H1 (cell line): ENCODE results near the gene WDR76. TPM values are rescaled to one million over a fixed set of nuclear protein-coding genes. Genes with fewer than 3 reads are reported as not detected.

Source experiments
- CTCF ChIA-PET: fragments of 300-600 bp; sonication (Branson Sonifier 250); formaldehyde crosslinking; loops from one replicate; lab custom pipeline; 2021; ENCODE audit not compliant: partially characterized antibody; lab: Charles Lee
- POLR2A ChIA-PET: fragments of 300-600 bp; sonication (Branson Sonifier 250); formaldehyde crosslinking; loops from one replicate; lab custom pipeline; 2021; ENCODE audit warnings: inconsistent platforms; ENCODE audit not compliant: partially characterized antibody; lab: Charles Lee
- DNase-seq, 2 experiments: peaks; one replicate each; pipeline versions ENCODE4 v3.0.0 to v3.0.0-alpha.2; 2010 to 2022; ENCODE audit warnings: low spot score in 2 of 2, low read depth in 1 of 2, mixed read lengths in 1 of 2
- FAIRE-seq: peaks from 2 replicates; lab custom pipeline; 2011; peaks lifted over from hg19 to GRCh38; lab: Jason Lieb, UNC
- H2AFZ ChIP-seq: 2 replicates; pipeline ENCODE4 v1.8.1; 2012; ENCODE audit warnings: low read length, inconsistent platforms
- H2AK5ac ChIP-seq: 2 replicates; pipeline ENCODE4 v1.6.1; 2013; ENCODE audit warnings: low read depth, low read length
- H2BK120ac ChIP-seq: replicated peaks from 2 replicates; pipeline ENCODE3; 2013; ENCODE audit warnings: low read depth, low read length, inconsistent platforms
- H2BK12ac ChIP-seq: 2 replicates; pipeline ENCODE4 v1.6.1; 2013; ENCODE audit warnings: low read depth, low read length
- H2BK15ac ChIP-seq: 2 replicates; pipeline ENCODE4 v1.6.1; 2013; ENCODE audit warnings: low read length
- H2BK20ac ChIP-seq: 2 replicates; pipeline ENCODE4 v1.6.1; 2013; ENCODE audit warnings: low read length
- H2BK5ac ChIP-seq: 2 replicates; pipeline ENCODE4 v1.6.1; 2013; ENCODE audit warnings: low read depth, low read length
- H3K14ac ChIP-seq: 2 replicates; pipeline ENCODE4 v1.6.1; 2013; ENCODE audit warnings: inconsistent platforms; ENCODE audit not compliant: insufficient read length
- H3K18ac ChIP-seq: 2 replicates; pipeline ENCODE4 v1.6.1; 2013; ENCODE audit warnings: low read length; ENCODE audit errors: extremely low read depth
- H3K23ac ChIP-seq: 2 replicates; pipeline ENCODE4 v1.6.1; 2013; ENCODE audit warnings: inconsistent platforms; ENCODE audit not compliant: insufficient read length
- H3K23me2 ChIP-seq: 2 replicates; pipeline ENCODE4 v1.6.1; 2013; ENCODE audit warnings: low read depth, low read length
- H3K27ac ChIP-seq: 2 replicates; pipeline ENCODE4 v1.6.1; 2011; ENCODE audit warnings: low read depth, low read length, inconsistent platforms
- H3K27me3 ChIP-seq, 4 experiments: replicated peaks in 1 of 4; 1 replicate in 1 of 4; 2 replicates in 3 of 4; pipeline versions ENCODE4 v1.6.1 to v1.8.1; 2011 to 2013; ENCODE audit warnings: low read length in 3 of 4, mild to moderate bottlenecking in 3 of 4, inconsistent platforms in 2 of 4, mixed read lengths in 2 of 4, moderate library complexity in 1 of 4; ENCODE audit not compliant: control insufficient read depth in 3 of 4, insufficient read depth in 3 of 4; ENCODE audit errors: extremely low read depth in 1 of 4
- H3K36me3 ChIP-seq, 4 experiments: 2 replicates each; pipeline versions ENCODE4 v1.6.1 to v1.8.1; 2011 to 2013; ENCODE audit warnings: mild to moderate bottlenecking in 4 of 4, low read length in 3 of 4, moderate library complexity in 2 of 4, control low read depth in 1 of 4, inconsistent platforms in 1 of 4; ENCODE audit not compliant: insufficient read depth in 4 of 4, control insufficient read depth in 2 of 4
- H3K4ac ChIP-seq: replicated peaks from 2 replicates; pipeline ENCODE3; 2013; ENCODE audit warnings: low read length, low read depth, mixed read lengths, inconsistent platforms; ENCODE audit not compliant: insufficient read length
- H3K4me1 ChIP-seq, 4 experiments: replicated peaks in 1 of 4; 1 replicate in 1 of 4; 2 replicates in 3 of 4; pipeline versions ENCODE4 v1.6.1 to v1.8.1; 2011 to 2013; ENCODE audit warnings: low read length in 3 of 4, inconsistent platforms in 2 of 4, mixed read lengths in 1 of 4; ENCODE audit not compliant: insufficient read depth in 4 of 4, control insufficient read depth in 3 of 4
- H3K4me2 ChIP-seq, 2 experiments: 2 replicates each; pipeline versions ENCODE4 v1.6.1 to v1.8.1; 2011 to 2013; ENCODE audit warnings: low read depth in 2 of 2, low read length in 2 of 2, control low read depth in 1 of 2, inconsistent platforms in 1 of 2, mild to moderate bottlenecking in 1 of 2; ENCODE audit not compliant: insufficient read depth in 1 of 2
- H3K4me3 ChIP-seq, 4 experiments: fragments of 200-600, 300-600 bp in 1 of 4; sonication (generic), shearing (Covaris generic), sonication (Bioruptor Twin) in 1 of 4; 2 replicates each; pipeline versions ENCODE4 v1.5.1 to v1.8.1; 2011 to 2016; ENCODE audit warnings: low read length in 4 of 4, low read depth in 3 of 4, control low read depth in 2 of 4, inconsistent platforms in 2 of 4, mild to moderate bottlenecking in 2 of 4, mixed read lengths in 1 of 4, moderate library complexity in 1 of 4; ENCODE audit not compliant: insufficient read depth in 2 of 4; ENCODE audit errors: extremely low read depth in 1 of 4
- H3K56ac ChIP-seq: replicated peaks from 2 replicates; pipeline ENCODE3; 2013; ENCODE audit warnings: low read depth, mild to moderate bottlenecking, mixed read lengths, low read length, inconsistent platforms; ENCODE audit not compliant: insufficient read length
- H3K79me1 ChIP-seq: 2 replicates; pipeline ENCODE4 v1.6.1; 2013; ENCODE audit warnings: low read depth, low read length, control low read depth
- H3K79me2 ChIP-seq, 2 experiments: 2 replicates each; pipeline versions ENCODE4 v1.6.1 to v1.8.1; 2012 to 2013; ENCODE audit warnings: low read length in 2 of 2, mild to moderate bottlenecking in 2 of 2, inconsistent platforms in 1 of 2; ENCODE audit not compliant: insufficient read depth in 2 of 2, control insufficient read depth in 1 of 2
- H3K9ac ChIP-seq, 4 experiments: replicated peaks in 1 of 4; 1 replicate in 1 of 4; 2 replicates in 3 of 4; pipeline versions ENCODE4 v1.6.1 to v1.8.1; 2011 to 2013; ENCODE audit warnings: low read depth in 3 of 4, low read length in 3 of 4, control low read depth in 2 of 4, mild to moderate bottlenecking in 2 of 4, moderate library complexity in 2 of 4, inconsistent platforms in 1 of 4; ENCODE audit errors: extremely low read depth in 1 of 4
- H3K9me3 ChIP-seq, 2 experiments: 2 replicates each; pipeline versions ENCODE4 v1.6.1 to v1.8.1; 2012 to 2013; ENCODE audit warnings: mild to moderate bottlenecking in 2 of 2, moderate library complexity in 2 of 2, control low read depth in 1 of 2, inconsistent platforms in 1 of 2, low read depth in 1 of 2, low read length in 1 of 2, mixed read lengths in 1 of 2; ENCODE audit not compliant: insufficient read depth in 2 of 2
- H4K20me1 ChIP-seq, 2 experiments: replicated peaks in 1 of 2; 2 replicates each; pipeline versions ENCODE3 to v1.8.1; 2011 to 2013; ENCODE audit warnings: inconsistent platforms in 2 of 2, low read length in 2 of 2, mild to moderate bottlenecking in 1 of 2; ENCODE audit not compliant: insufficient read depth in 2 of 2, control insufficient read depth in 1 of 2
- H4K5ac ChIP-seq: 2 replicates; pipeline ENCODE4 v1.6.1; 2013; ENCODE audit warnings: low read length, low read depth, mixed read lengths, inconsistent platforms; ENCODE audit not compliant: insufficient read length
- H4K8ac ChIP-seq: 2 replicates; pipeline ENCODE4 v1.8.0; 2013; ENCODE audit warnings: mild to moderate bottlenecking, moderate library complexity, low read length, inconsistent platforms; ENCODE audit not compliant: insufficient read depth; ENCODE audit errors: extremely low read depth
- H4K91ac ChIP-seq: replicated peaks from 2 replicates; pipeline ENCODE3; 2013; ENCODE audit warnings: low read length, mixed read lengths, inconsistent platforms; ENCODE audit not compliant: insufficient read length
- CHD2 ChIP-seq: IDR thresholded peaks from 2 replicates; pipeline ENCODE4 v1.6.1; 2012; ENCODE audit warnings: low read length, improper control_type of control experiment
- EP300 ChIP-seq, 2 experiments: IDR thresholded peaks; 1 replicate in 1 of 2; 2 replicates in 1 of 2; pipeline ENCODE4 v1.6.1; 2011 to 2012; ENCODE audit warnings: low read depth in 2 of 2, low read length in 2 of 2, mild to moderate bottlenecking in 2 of 2, borderline replicate concordance in 1 of 2, inconsistent platforms in 1 of 2, moderate library complexity in 1 of 2
- WGBS, 2 experiments: shearing (Covaris generic) in 1 of 2; methylation state at CpG; one replicate each; pipeline versions ENCODE4 v1.1.6 to v1.1.7; 2013 to 2015; ENCODE audit warnings: low lambda C conversion rate in 2 of 2, mixed read lengths in 2 of 2, inconsistent platforms in 1 of 2, low coverage in 1 of 2, missing lambda C conversion rate in 1 of 2; ENCODE audit not compliant: insufficient replicate concordance in 2 of 2, insufficient coverage in 1 of 2, insufficient read length in 1 of 2; ENCODE audit errors: extremely low coverage in 1 of 2, missing lambda C conversion rate in 1 of 2; 5-methylcytosine and 5-hydroxymethylcytosine counted together
- polyA plus RNA-seq, 7 experiments: library from polyadenylated mRNA; depleted of rRNA in 3 of 7; stranded (reverse) in 5 of 7; unstranded in 2 of 7; fragments of >200 nt in 5 of 7; fragments of 200-250 nt in 2 of 7; gene quantifications; 1 replicate in 5 of 7; 2 replicates in 1 of 7; 4 replicates in 1 of 7; pipeline versions ENCODE4 v1.2.1 to v1.2.3, GENCODE V29; 2011 to 2013; ENCODE audit warnings: missing spikeins in 2 of 7, mixed read lengths in 2 of 7
- total RNA-seq: library from RNA; stranded (reverse); fragmentation: NEBNext Ultra II Directional; extraction: Animal tissue kit (Norgen Biotek cat#: 25700); gene quantifications from 2 replicates; pipeline ENCODE4 v1.2.1, GENCODE V29; 2021

WDR76 gene
- total and polyA plus RNA-seq, 2 of the 8 experiments (the other 6 are each of a cell fraction or from before 2014, with no cell fraction given), result 4.1 to 18.9 TPM

GRCh38 chr15:43868406-43868805 is 41.6 kb downstream of the WDR76 start:
- Histone ChIP-seq H3K4ac (no peak overlapping the region), H4K5ac (no peak overlapping the region)
- POLR2A ChIA-PET, result interaction anchor here (0.8 kb wide), 1 partner anchor 8 kb away, joined by 3 read pairs; no protein-coding TSS in a partner anchor

More at GRCh38 chr15:43868406-43868805, 41.6 kb downstream of the WDR76 start:
- H3K4me1 ChIP-seq, result no peaks in the 10 kb centered on the region
- CTCF ChIA-PET, result interaction anchor here (1.2 to 4.2 kb wide), 4 partner anchors 11 to 198 kb away, joined by 4 to 22 read pairs (median 4); no protein-coding TSS in a partner anchor
- no peak overlapping the region for H3K4me3 ChIP-seq
- no peak for DNase-seq
- H2AFZ ChIP-seq, result no peak overlapping the region
- FAIRE-seq, result no peak
- no peak overlapping the region for H2BK5ac ChIP-seq
- 86% methylated on average over 2 of the region's 2 CpGs; no CpG with 5 or more reads in 1 of the 2 experiments for WGBS, 2 experiments
- H3K79me1 ChIP-seq, result no peaks in the 10 kb centered on the region
- no peak overlapping the region for H3K23ac ChIP-seq
- no peak overlapping the region for H4K91ac ChIP-seq
- H3K27ac ChIP-seq, result no peak overlapping the region
- H3K23me2 ChIP-seq, result no peaks in the 10 kb centered on the region
- H2AK5ac ChIP-seq, result no peak overlapping the region
- H3K27me3 ChIP-seq, result no peaks in the 10 kb centered on the region
- H3K36me3 ChIP-seq, result peaks cover 0 to 16% (median 3%) of the 10 kb centered on the region in 4 experiments; a peak in 4 of 8 replicates
- H3K4me2 ChIP-seq, result no peak overlapping the region
- no peak overlapping the region for H4K8ac ChIP-seq
- no peak overlapping the region for H2BK12ac ChIP-seq
- no peak overlapping the region for H3K56ac ChIP-seq
- peaks cover 0 to 4% of the 10 kb centered on the region in 2 experiments for H4K20me1 ChIP-seq
- H2BK120ac ChIP-seq, result no peak overlapping the region
- H3K18ac ChIP-seq, result no peak overlapping the region
- no peak overlapping the region for H2BK20ac ChIP-seq
- no peaks in the 10 kb centered on the region for H3K9me3 ChIP-seq
- H3K14ac ChIP-seq, result no peak overlapping the region
- H2BK15ac ChIP-seq, result no peak overlapping the region
- TF ChIP-seq EP300 (IDR thresholded peaks at IDR 0.05; ENCODE audit: borderline replicate concordance in 1 of 2, low read depth in 2 of 2, low read length in 2 of 2) (no peak), CHD2 (no peak)
- TF ChIP-seq, all 59 proteins: peak for 0
- no peak overlapping the region for H3K9ac ChIP-seq
- no peaks in the 10 kb centered on the region for H3K79me2 ChIP-seq
